GM19452 (cell line): Measurements from ENCODE around the gene CASP8AP2.
A peak's percentile ranks its signal among the peaks of the same experiment; 100 is the strongest.
"Not testable (repeated sequence)": the region's sequence is repeated elsewhere in the genome, so short reads cannot be mapped to it uniquely, and the experiment has no call there.

Experiments
- ATAC-seq: cut with Tn5 transposase; IDR thresholded peaks from one replicate; pipeline ENCODE4 v1.9.1; 2021; ENCODE audit not compliant: unreplicated experiment

CASP8AP2 gene

GRCh38 chr6:89819336-89820130 lies 10.1 kb upstream of the CASP8AP2 start, which contains the start of gene MDN1:
Gene MDN1 (minus strand): TSS chr6:89819794. CDS start chr6:89819607, 187 bp downstream.
- ATAC-seq = peak; percentile 97

- no peak for ATAC-seq
Observed at GRCh38 chr6:89826029-89826528, 3.6 kb upstream of the CASP8AP2 start.

GRCh38 chr6:89828475-89828987 lies 1.1 kb upstream of the CASP8AP2 start:
- ATAC-seq = not testable (repeated sequence)

GRCh38 chr6:89828988-89829471 lies 650 bp upstream of the CASP8AP2 start:
- peak; percentile 36 for ATAC-seq

GRCh38 chr6:89830170-89830809 lies 610 bp downstream of the CASP8AP2 start:
- no peak for ATAC-seq

GRCh38 chr6:89834884-89835792 lies 5.5 kb downstream of the CASP8AP2 start:
- peak; percentile 96 for ATAC-seq

GRCh38 chr6:89836639-89837222 lies 7.1 kb downstream of the CASP8AP2 start:
- ATAC-seq = no peak

GRCh38 chr6:89840538-89840937 lies 10.9 kb downstream of the CASP8AP2 start:
- no peak for ATAC-seq

GRCh38 chr6:89842228-89842627 lies 12.5 kb downstream of the CASP8AP2 start:
- ATAC-seq = no peak

- ATAC-seq = no peak
Observed at GRCh38 chr6:89843070-89843469, 13.4 kb downstream of the CASP8AP2 start.

- not testable (repeated sequence) for ATAC-seq
Observed at GRCh38 chr6:89847513-89847912, 17.8 kb downstream of the CASP8AP2 start.

GRCh38 chr6:89853068-89853467 lies 23.4 kb downstream of the CASP8AP2 start:
- no peak for ATAC-seq

GRCh38 chr6:89858041-89858440 lies 28.4 kb downstream of the CASP8AP2 start:
- no peak for ATAC-seq

GRCh38 chr6:89859744-89860143 lies 30.1 kb downstream of the CASP8AP2 start:
- ATAC-seq = peak; percentile 54

- peak; percentile 71 for ATAC-seq
Observed at GRCh38 chr6:89862273-89862672, 32.6 kb downstream of the CASP8AP2 start.

GRCh38 chr6:89862698-89863097 lies 33.0 kb downstream of the CASP8AP2 start:
- ATAC-seq = peak; percentile 10

GRCh38 chr6:89866024-89866678 lies 36.5 kb downstream of the CASP8AP2 start:
- ATAC-seq = no peak

GRCh38 chr6:89873721-89874120 lies 44.0 kb downstream of the CASP8AP2 start:
- no peak for ATAC-seq

- ATAC-seq = no peak
Observed at GRCh38 chr6:89874438-89874837, 44.8 kb downstream of the CASP8AP2 start.
